Measurements from ENCODE around the gene C8G. TPM values are rescaled to one million over a fixed set of nuclear protein-coding genes. Genes with fewer than 3 reads are reported as not detected.

The C8G gene
- total RNA-seq, 2 donors from 2014 or later, result 1.4 TPM

- DNase-seq (ENCODE audit: low spot score), result peak; percentile 97
- intact Hi-C loops (cut with DNase I), result no loop called here
These were observed 5.0 kb downstream of the C8G start for GRCh38 chr9:136949817-136950655.

GRCh38 chr9:136950656-136951276, 5.7 kb downstream of the C8G start:
- intact Hi-C loops (cut with DNase I), result no loop called here
- DNase-seq (ENCODE audit: low spot score), result no peak

GRCh38 chr9:136951541-136952320, 6.7 kb downstream of the C8G start, which contains the start of gene LCN12:
LCN12 (plus strand) TSS chr9:136952273; CDS start chr9:136952328, 55 bp downstream.
- intact Hi-C loops (cut with DNase I), result no loop called here
- DNase-seq (ENCODE audit: low spot score), result no peak

DNA sequence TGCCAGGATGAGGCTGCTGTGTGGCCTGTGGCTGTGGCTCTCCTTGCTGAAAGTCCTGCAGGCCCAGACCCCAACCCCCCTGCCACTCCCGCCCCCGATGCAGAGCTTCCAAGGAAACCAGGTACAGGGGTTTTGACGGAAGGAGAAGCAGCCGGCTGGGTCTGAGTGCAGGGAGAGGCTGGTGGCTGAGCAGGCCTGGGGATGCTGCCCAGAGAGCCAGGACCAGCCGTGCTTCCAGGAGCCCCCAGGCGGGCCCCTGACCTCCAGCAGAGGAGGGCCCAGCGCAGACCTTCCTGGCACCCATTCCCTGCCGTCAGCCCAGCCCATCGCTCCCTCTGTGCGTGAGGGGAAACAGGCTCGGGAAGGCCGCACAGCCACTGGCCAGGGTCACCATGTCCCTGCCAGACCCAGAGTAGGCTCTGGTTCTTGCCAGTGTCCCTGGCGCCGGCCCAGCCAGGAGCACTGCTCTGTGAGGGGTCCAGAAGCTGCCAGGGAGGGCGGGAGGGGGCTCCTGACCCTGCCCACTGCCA, 7.3 kb downstream of the C8G start:
- intact Hi-C loops (cut with DNase I), result no loop called here
- DNase-seq (ENCODE audit: low spot score), result no peak

DNA sequence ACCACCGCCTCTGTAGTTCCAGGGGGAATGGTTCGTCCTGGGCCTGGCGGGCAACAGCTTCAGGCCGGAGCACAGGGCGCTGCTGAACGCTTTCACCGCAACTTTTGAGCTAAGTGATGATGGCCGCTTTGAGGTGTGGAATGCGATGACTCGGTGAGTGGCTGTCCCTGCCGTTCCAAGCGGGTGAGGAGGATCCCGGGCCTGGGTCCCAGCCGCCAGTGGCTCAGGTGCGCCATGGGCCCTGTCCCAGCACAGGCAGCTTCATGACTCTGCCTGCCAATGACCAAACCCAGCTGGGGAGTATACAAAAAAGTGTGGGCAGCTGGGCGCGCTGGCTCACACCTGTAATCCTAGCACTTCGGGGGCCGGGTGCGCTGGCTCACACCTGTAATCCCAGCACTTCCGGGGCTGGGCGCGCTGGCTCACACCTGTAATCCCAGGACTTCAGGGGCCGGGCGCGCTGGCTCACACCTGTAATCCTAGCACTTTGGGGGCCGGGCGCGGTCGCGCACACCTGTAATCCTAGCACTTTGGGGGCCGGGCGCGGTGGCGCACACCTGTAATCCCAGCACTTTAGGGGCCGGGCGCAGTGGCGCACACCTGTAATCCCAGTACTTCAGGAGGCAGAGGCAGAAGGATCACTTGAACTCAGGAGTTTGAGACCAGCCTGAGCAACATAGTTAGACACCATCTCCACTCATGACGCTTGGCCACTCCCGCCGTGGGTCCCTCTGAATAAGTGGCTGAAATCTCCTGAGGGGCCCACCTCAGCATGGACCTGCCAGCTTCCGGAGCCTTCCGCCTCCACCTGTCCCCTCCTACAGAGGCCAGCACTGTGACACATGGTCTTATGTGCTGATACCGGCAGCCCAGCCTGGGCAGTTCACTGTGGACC, 8.1 kb downstream of the C8G start:
- DNase-seq (ENCODE audit: low spot score), result no peak
- intact Hi-C loops (cut with DNase I), result no loop called here

GRCh38 chr9:136953771-136954269, 8.8 kb downstream of the C8G start:
- no peak for DNase-seq (ENCODE audit: low spot score)
- intact Hi-C loops (cut with DNase I), result no loop called here

DNA sequence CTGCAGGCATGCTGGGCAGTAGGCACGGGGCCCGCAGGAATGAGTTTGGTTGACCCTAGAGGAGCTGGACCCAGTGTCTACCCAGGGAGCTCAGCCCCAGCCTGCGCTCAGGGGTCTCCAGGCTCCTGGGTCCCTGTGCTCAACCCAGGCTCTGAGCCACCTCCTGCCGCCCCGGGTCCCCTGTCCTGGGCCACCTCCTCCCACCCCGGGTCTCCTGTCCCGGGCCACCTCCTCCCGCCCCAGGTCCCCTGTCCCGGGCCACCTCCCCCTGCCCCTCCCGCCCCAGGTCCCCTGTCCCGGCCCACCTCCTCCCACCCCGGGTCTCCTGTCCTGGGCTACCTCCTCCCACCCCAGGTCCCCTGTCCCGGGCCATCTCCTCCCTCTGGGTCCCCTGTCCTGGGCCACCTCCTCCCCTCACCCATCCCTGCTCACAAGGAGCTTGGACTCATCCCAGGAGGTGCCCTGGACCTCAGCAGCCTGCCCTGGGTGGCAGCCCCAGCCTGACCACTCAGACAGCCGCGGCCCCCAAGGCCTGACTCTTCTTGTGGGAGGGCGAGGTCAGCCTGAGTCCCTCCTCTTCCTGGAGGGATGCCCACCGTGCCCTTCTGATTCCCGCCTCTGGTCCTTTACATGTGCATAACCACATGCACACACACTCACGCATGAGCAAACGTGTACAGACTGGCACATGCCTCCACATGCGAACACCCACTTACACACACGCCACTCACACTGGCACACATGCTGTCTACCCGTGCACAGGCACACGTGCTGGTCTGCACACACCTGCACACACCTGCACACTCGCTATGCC, 9.4 kb downstream of the C8G start:
- intact Hi-C loops (cut with DNase I), result no loop called here

DNA sequence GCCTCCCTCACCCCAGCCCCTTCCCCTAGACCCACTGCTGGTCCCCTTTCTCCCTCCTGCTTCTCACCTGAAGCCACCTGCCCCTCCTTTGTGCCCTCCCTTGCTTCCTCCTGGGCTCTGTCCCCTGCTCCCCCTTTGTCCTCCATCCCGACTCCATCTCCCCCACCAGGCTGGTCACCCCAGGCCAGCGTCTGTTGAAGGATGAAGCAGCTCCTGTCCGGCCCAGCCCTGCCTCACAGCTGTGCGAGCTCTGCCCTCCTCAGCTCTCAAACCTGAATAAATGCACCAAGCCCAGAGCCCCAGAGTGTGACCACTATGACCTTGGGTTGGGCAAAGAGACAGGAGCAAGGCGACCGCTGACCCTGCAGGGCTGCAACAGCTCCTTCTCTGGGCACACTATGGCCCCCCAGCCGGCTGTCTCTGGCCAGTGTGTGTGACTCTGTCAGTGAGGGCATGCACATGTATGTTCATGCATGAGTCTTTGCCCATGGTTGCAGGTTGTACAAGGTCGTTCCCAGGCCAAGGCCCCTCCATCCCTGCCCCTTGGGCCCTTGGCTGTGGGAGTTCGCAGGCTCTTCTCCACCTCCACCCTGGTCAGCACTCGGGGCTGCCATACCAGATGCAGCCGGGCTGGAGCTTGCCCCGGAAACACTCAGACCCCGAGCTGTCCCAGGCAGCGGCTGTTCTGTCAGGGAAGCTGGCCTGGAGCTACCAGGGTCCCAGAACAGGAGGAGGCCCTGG, 10.3 kb downstream of the C8G start:
- no peak for DNase-seq (ENCODE audit: low spot score)
- intact Hi-C loops (cut with DNase I), result no loop called here

More for the DNA sequence above, 9.4 kb downstream of the C8G start:
- no peak for DNase-seq (ENCODE audit: low spot score)

GRCh38 chr9:136955943-136956335, 10.9 kb downstream of the C8G start:
- no peak for DNase-seq (ENCODE audit: low spot score)
- intact Hi-C loops (cut with DNase I), result no loop called here

DNA sequence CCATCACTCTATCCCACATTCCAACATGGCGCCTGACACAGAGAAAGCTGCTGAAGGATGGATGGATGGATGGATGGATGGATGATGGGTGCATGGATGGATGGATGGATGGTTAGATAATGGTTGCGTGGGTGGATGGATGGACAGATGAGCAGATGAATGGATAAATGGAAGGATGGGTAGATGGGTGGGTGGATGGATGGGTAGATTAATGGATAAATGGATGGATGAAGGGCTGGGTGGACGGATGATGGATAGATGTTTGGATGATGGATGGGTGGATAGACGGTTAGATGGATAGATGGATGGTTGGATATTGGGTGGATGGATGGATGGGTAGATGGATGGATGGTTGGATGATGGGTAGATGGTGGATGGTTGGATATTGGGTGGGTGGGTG, 11.6 kb downstream of the C8G start:
- no peak for DNase-seq (ENCODE audit: low spot score)
- intact Hi-C loops (cut with DNase I), result no loop called here

DNA sequence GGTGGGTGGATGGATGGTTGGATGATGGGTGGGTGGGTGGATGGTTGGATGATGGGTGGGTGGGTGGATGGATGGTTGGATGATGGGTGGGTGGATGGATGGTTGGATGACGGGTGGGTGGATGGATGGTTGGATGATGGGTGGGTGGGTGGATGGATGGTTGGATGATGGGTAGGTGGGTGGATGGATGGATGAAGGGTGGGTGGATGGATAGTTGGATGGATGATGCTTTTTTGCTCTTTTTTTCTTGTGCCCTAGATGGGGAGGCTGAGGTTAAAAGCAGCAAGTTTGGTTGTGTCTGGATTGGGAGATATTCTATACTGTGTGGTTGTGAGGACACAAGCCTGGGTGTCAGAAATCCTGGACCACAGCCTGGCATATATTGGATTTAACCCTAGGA, 12.4 kb downstream of the C8G start:
- no peak for DNase-seq (ENCODE audit: low spot score)
- intact Hi-C loops (cut with DNase I), result no loop called here

DNA sequence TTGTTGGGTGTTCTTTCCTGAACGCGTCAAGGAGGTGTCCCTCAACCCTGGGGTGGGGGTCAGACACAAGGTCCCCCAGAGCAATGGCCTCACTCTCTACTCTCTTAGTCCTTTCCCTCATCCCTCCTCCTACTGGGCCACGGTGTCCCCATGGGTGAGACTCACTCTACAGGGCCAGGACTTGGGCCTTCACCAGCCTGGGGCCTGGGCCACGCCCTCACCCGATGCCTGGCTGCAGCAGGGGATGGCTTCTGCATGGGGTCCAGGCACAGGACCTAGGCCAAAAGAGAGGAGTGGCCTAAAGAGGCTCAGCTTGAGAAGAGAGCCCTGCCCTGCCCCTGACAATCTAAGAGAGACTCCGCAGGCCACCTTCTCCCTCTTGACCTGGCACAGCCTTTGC, 12.9 kb downstream of the C8G start:
- intact Hi-C loops (cut with DNase I), result no loop called here
- DNase-seq (ENCODE audit: low spot score), result no peak

DNA sequence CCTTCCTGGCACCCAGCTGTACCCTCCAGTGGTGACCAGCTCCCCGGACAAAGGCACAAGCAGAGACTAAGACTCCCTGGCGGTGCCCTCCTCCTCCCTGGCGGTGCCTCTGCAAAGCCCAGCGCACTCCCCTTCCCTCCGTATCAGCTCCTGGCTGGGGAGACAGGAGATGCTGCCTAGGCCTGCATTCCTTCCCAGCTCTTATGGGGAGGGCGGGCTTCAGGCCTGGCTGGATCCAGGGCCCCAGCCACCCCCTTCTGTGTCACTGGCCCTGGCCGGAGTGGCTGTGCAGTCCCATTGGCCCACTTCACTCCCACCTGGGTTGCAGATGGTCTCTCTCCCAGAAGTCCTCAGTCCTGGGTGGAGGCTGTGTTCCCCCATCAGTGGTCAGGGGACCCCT, 13.4 kb downstream of the C8G start:
- intact Hi-C loops (cut with DNase I), result no loop called here
- no peak for DNase-seq (ENCODE audit: low spot score)

DNA sequence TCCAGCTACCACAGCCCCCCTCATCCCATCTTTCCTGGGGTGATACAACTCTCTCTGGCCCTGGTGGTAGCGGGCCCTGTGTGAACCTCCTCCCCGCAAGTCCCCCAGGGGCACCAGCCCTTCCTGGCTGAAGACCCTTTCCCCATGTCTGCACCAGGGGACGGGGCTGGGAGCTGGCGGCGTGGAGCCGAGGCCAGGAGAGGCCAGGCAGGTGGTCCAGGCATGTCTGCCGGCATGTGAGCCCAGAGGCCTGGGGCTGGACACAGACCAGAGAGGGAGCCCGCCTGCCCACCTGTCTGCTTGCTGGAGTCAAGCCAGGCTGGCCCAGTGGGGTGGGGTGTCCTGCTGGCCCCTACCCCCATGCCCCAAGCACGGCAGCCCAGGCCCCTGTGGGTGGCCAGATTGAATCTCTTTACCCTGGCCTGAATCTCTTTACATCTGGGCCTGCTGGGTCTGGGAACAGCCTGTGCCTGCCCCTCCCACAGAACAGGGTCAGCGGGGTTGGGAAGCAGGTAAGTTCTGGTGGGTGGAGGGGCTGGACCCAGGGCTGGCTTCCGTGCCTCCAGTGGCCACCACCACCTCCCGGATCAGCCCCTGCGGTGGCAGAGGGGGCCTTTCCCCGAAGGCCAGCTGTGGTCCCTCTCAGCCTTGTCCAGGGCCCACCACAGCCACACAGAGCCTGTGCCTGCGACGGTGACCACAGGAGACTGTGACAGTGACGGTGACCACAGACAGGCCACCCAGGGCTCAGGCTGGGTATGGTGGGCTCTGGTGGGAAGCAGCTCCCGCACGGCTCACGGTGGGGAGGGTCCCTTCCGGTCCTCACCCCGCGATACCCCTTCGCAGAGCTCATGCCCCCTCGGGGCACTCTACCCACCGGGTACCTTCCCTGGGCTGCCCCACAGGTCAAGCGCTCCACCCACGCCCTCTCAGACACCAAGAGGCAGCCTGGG, 14.1 kb downstream of the C8G start:
- intact Hi-C loops (cut with DNase I), result no loop called here

GRCh38 chr9:136960212-136960937, 15.3 kb downstream of the C8G start:
- intact Hi-C loops (cut with DNase I), result no loop called here
- DNase-seq (ENCODE audit: low spot score), result no peak

More for the DNA sequence above, 14.1 kb downstream of the C8G start:
- no peak for DNase-seq (ENCODE audit: low spot score)

DNA sequence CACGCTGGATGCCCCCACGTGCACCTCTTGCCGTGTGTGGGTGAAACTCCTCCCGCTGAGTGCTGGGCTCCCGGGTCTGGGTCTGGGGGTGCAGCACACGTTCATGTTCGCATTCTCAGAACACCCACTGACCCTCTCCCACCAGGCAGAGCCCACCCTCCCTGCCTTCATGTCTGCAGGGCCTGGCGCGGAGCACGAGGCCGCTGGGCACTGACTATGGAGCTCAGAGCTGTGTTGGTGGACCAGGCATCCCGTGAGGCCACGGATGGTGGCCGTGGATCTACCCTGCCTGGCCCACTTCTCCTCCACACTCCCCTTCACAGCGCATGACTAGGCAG, 15.9 kb downstream of the C8G start:
- intact Hi-C loops (cut with DNase I), result no loop called here
- DNase-seq (ENCODE audit: low spot score), result no peak

Measured in posterior vena cava (tissue), 2 donors.